Uterus (tissue), 4 donors: ENCODE measurements around the gene REPS1. TPM values are rescaled to one million over a fixed set of nuclear protein-coding genes. Genes with fewer than 3 reads are reported as not detected.

Experiments
- DNase-seq, 2 donors: peaks; one replicate each; pipeline ENCODE4 v3.0.0-alpha.2; 2019 to 2020
- H3K27ac ChIP-seq, 2 donors: fragments of 200-600 bp; sonication (generic); 1 replicate in 1 of 2; 2 replicates in 1 of 2; pipeline ENCODE4 v1.5.1; 2016 to 2018
- H3K27me3 ChIP-seq, 2 donors: fragments of 200-600 bp; sonication (generic); one replicate each; pipeline ENCODE4 v1.5.1; 2018 to 2019; ENCODE audit warnings: control low read depth in 1 of 2
- H3K36me3 ChIP-seq, 2 donors: fragments of 200-600 bp; sonication (generic); one replicate each; pipeline ENCODE4 v1.5.1; 2019; ENCODE audit warnings: control low read depth in 1 of 2
- H3K4me1 ChIP-seq, 2 donors: fragments of 200-600 bp; sonication (generic); one replicate each; pipeline ENCODE4 v1.5.1; 2018 to 2019; ENCODE audit warnings: control low read depth in 1 of 2
- H3K4me3 ChIP-seq, 2 donors: fragments of 200-600 bp; sonication (generic); 1 replicate in 1 of 2; 2 replicates in 1 of 2; pipeline ENCODE4 v1.5.1; 2018 to 2019; ENCODE audit warnings: mild to moderate bottlenecking in 1 of 2
- H3K9me3 ChIP-seq, 2 donors: fragments of 200-600 bp; sonication (generic); one replicate each; pipeline ENCODE4 v1.5.1; 2019; ENCODE audit warnings: control low read depth in 1 of 2
- POLR2A ChIP-seq, 2 donors: fragments of 450-650 bp; IDR thresholded peaks; one replicate each; pipeline ENCODE4 v1.6.1; 2016; ENCODE audit warnings: antibody characterized with exemption in 2 of 2, mild to moderate bottlenecking in 1 of 2, moderate library complexity in 1 of 2
- intact Hi-C: fragments of 100-400 bp; cut with DNase I; formaldehyde crosslinking; loops from one replicate; pipeline ENCODE4 v1.15.1; 2023; ENCODE audit warnings: low total_unique reads
- total RNA-seq, 4 donors: library from RNA; depleted of rRNA in 3 of 4; stranded (reverse); fragments of >200 nt in 3 of 4; gene quantifications; one replicate each; pipeline versions ENCODE4 v1.1.0 to v1.2.4, GENCODE V29; 2014 to 2023
- TF ChIP-seq, protein P1 (sequence below), 4 experiments: fragments of 200-600 bp in 2 of 4; fragments of 450-650 bp in 2 of 4; sonication (generic) in 2 of 4; IDR thresholded peaks; one replicate each; pipeline ENCODE4 v1.5.1; 2016 to 2019; ENCODE audit warnings: antibody characterized with exemption in 4 of 4, mild to moderate bottlenecking in 2 of 4, moderate library complexity in 1 of 4
- donor health status: DM: yes; HTN: yes; CAD: no.

Gene REPS1
- total RNA-seq, 4 donors from 2014 or later, result 36.5 to 266 (median 70.7) TPM

DNA sequence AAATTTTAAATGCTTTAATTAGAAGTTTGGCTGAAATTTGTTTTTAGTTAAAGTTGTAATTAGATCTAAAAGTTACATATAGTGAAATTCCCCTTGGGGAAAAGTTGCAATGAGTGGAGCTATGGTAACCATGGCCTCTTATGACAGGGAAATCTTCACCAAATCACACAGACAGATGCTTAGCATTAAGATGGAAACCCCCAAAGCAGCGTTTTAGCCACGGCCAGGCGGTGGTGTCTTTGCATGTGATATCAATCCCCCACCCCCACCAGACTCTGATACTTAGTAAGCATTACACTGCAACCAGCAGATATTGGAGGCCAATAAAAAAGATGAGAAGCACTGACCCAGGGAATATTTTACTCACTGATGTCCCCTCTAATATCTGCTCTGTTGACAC lies 75.7 kb downstream of the REPS1 start:
- H3K9me3 ChIP-seq, result no peaks in the 10 kb centered on the region
- H3K4me3 ChIP-seq, result no peak overlapping the region
- DNase-seq, result no peak
- H3K4me1 ChIP-seq, result no peaks in the 10 kb centered on the region
- no peaks in the 10 kb centered on the region for H3K36me3 ChIP-seq
- H3K27me3 ChIP-seq, result no peaks in the 10 kb centered on the region
- TF ChIP-seq, protein P1, sequence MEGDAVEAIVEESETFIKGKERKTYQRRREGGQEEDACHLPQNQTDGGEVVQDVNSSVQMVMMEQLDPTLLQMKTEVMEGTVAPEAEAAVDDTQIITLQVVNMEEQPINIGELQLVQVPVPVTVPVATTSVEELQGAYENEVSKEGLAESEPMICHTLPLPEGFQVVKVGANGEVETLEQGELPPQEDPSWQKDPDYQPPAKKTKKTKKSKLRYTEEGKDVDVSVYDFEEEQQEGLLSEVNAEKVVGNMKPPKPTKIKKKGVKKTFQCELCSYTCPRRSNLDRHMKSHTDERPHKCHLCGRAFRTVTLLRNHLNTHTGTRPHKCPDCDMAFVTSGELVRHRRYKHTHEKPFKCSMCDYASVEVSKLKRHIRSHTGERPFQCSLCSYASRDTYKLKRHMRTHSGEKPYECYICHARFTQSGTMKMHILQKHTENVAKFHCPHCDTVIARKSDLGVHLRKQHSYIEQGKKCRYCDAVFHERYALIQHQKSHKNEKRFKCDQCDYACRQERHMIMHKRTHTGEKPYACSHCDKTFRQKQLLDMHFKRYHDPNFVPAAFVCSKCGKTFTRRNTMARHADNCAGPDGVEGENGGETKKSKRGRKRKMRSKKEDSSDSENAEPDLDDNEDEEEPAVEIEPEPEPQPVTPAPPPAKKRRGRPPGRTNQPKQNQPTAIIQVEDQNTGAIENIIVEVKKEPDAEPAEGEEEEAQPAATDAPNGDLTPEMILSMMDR (IDR thresholded peaks at IDR 0.05), result no peak
- no peak for TF ChIP-seq POLR2A (IDR thresholded peaks at IDR 0.05)
- no peak overlapping the region for H3K27ac ChIP-seq
- intact Hi-C loops, result no loop called here

DNA sequence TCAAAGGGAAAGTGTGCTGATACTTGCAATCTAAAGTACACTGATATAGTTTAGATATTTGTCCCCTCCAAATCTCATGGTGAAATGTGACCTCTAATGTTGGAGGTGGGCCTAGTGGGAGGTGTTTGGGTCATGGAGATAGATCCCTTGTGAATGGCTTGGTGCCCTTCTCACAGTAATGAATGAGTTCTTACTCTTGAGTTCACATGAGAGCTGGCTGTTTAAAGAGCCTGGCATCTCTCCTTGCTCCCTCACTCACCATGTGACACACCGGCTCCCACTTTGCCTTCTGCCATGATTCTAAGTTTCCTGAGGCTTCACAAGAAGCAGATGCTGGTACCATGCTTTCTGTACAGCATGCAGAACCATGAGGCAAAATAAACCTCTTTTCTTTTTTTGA lies 78.1 kb downstream of the REPS1 start:
- intact Hi-C loops, result no loop called here

DNA sequence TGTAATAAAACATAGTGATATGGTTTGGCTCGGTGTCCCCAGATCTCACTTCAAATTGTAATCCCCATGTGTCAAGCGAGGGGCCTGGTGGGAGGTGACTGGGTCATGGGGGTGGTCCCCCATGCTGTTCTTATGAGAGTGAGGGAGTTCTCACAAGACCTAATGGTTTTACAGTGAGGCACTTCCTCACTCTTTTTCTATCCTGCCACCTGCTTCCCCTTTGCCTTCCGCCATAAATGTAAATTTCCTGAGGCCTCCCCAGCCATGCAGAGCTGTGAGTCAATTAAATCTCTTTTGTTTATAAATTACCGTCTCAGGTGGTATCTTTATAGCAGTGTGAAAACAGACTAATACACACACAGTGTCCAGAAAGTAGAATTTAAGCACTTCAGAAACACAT lies 78.5 kb downstream of the REPS1 start:
- Histone ChIP-seq H3K36me3 (no peaks in the 10 kb centered on the region), H3K4me3 (no peak overlapping the region), H3K9me3 (no peaks in the 10 kb centered on the region), H3K4me1 (no peaks in the 10 kb centered on the region), H3K27ac (no peak overlapping the region), H3K27me3 (no peaks in the 10 kb centered on the region)
- TF ChIP-seq, protein P1 (IDR thresholded peaks at IDR 0.05), result no peak
- no peak for TF ChIP-seq POLR2A (IDR thresholded peaks at IDR 0.05)
- no peak for DNase-seq
- intact Hi-C loops, result no loop called here

More for the DNA sequence above, 78.1 kb downstream of the REPS1 start:
- H3K27ac ChIP-seq, result no peak overlapping the region
- DNase-seq, result no peak
- no peak overlapping the region for H3K4me3 ChIP-seq
- H3K36me3 ChIP-seq, result no peaks in the 10 kb centered on the region
- H3K4me1 ChIP-seq, result no peaks in the 10 kb centered on the region
- no peaks in the 10 kb centered on the region for H3K27me3 ChIP-seq
- H3K9me3 ChIP-seq, result no peaks in the 10 kb centered on the region
- TF ChIP-seq POLR2A (IDR thresholded peaks at IDR 0.05), result no peak
- TF ChIP-seq, protein P1 (IDR thresholded peaks at IDR 0.05), result no peak

DNA sequence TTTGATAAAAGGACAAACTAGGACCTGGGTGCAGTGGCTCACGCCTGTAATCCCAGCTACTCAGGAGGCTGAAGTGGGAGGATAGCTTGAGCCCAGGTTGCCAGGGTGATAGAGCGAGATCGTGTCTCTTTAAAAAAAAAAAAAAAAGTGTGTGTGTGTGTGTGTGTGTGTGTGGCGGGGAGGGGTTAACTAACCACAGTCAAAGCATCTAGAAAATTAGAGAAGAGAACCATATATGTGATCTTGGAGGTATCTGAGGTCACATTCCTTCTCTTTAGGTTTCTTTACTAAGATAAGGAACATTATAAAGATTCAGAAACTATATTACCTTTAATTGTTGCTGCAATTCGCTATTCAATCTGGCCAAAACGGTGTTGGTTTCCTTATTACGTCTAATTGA lies 80.9 kb downstream of the REPS1 start:
- intact Hi-C loops, result no loop called here
- no peaks in the 10 kb centered on the region for H3K4me1 ChIP-seq
- H3K9me3 ChIP-seq, result no peaks in the 10 kb centered on the region
- no peaks in the 10 kb centered on the region for H3K36me3 ChIP-seq
- DNase-seq, result no peak
- H3K27ac ChIP-seq, result no peak overlapping the region
- H3K4me3 ChIP-seq, result no peak overlapping the region
- TF ChIP-seq, protein P1 (IDR thresholded peaks at IDR 0.05), result no peak
- no peak for TF ChIP-seq POLR2A (IDR thresholded peaks at IDR 0.05)
- H3K27me3 ChIP-seq, result no peaks in the 10 kb centered on the region

DNA sequence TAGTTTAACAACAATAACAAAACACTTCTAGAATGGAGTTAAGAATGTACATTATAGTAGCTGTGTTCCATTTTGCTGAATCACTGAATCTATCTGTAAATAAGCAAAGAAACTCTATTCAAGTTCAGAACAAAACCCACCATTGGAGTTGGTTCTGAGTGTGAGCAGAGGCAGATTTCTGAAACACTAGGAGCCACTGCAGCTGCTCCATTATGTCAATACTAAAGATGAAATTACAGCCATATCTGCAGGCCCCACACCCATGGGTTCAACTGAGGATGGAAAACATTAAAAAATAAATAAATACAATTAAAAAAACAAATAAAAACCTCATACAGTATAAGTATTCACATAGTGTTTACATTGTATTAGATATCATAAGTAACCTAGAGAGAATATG lies 91.0 kb downstream of the REPS1 start:
- H3K9me3 ChIP-seq, result no peaks in the 10 kb centered on the region
- H3K27me3 ChIP-seq, result no peaks in the 10 kb centered on the region
- H3K4me3 ChIP-seq, result no peak overlapping the region
- H3K27ac ChIP-seq, result no peak overlapping the region
- no peaks in the 10 kb centered on the region for H3K36me3 ChIP-seq
- intact Hi-C loops, result no loop called here
- TF ChIP-seq, protein P1 (IDR thresholded peaks at IDR 0.05), result no peak
- TF ChIP-seq POLR2A (IDR thresholded peaks at IDR 0.05), result no peak
- no peak for DNase-seq
- no peaks in the 10 kb centered on the region for H3K4me1 ChIP-seq
